ENCODE results near the gene PHACTR2. TPM values are rescaled to one million over a fixed set of nuclear protein-coding genes. Genes with fewer than 3 reads are reported as not detected.

Gene PHACTR2
- total RNA-seq, 1 donor from 2014 or later = 24.5 TPM

DNA sequence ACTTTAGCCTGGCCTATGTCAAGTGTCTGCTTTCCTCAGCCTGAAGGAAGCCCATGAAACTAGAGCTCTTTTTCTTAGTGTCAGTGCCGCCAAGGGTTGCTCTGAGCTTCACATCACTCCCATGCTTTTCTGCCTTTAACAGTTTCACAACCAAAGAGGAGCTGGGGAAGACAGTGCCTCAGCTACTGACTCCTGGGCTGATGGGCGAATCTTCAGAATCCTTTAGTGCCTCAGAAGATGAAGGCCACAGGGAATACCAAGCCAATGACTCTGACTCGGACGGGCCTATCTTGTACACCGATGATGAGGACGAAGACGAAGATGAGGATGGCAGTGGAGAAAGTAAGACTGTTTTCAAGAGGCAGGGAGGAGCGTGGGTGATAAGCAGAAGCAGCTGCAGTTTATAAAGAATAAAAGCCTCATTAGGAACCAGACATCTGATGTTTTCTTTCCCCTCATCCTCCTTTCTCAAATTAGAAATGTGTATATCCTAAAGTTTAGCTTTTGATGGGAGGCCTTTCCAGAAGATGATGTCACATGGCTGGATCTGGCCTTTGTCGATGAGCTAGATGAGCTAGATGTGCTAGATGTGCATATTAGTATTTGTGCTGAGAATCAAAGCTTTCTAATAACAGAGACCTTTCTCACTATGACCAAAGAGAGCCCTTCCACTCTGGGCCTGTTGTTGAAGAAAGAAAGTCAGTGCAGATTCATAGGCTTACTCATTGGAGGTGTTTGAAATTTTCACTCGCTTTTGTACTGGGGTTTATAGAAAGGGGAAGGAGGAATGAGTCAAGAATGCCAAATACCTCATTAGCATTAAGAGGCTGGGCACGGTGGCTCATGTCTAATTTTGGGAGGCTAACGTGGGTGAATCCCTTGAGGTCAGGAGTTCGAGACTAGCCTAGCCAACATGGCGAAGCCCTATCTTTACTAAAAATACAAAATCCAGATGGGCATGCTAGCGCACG lies 94.6 kb downstream of the PHACTR2 start:
- Histone ChIP-seq H3K27me3 (ENCODE audit: control insufficient read depth, insufficient read depth, low read length) (no peaks in the 10 kb centered on the region), H3K36me3 (ENCODE audit: control insufficient read depth, insufficient read depth, low read length) (peaks cover 3% of the 10 kb centered on the region), H3K4me3 (ENCODE audit: low read depth, low read length) (no peak overlapping the region)
- DNase-seq (ENCODE audit: low read depth) (no peak), FAIRE-seq (no peak)
- TF ChIP-seq CTCF (IDR thresholded peaks at IDR 0.05; ENCODE audit: insufficient read depth, low read length, severe bottlenecking) = no peak

GRCh38 chr6:143773506-143774150 lies 95.9 kb downstream of the PHACTR2 start:
- FAIRE-seq (no peak), DNase-seq (ENCODE audit: low read depth) (no peak)
- Histone ChIP-seq H3K27me3 (ENCODE audit: control insufficient read depth, insufficient read depth, low read length) (no peaks in the 10 kb centered on the region), H3K4me3 (ENCODE audit: low read depth, low read length) (no peak overlapping the region), H3K36me3 (ENCODE audit: control insufficient read depth, insufficient read depth, low read length) (peaks cover 2% of the 10 kb centered on the region)
- TF ChIP-seq CTCF (IDR thresholded peaks at IDR 0.05; ENCODE audit: insufficient read depth, low read length, severe bottlenecking) = no peak

GRCh38 chr6:143774347-143774746 lies 96.6 kb downstream of the PHACTR2 start:
- H3K4me3 ChIP-seq (ENCODE audit: low read depth, low read length) = no peak overlapping the region
- no peak for FAIRE-seq
- H3K27me3 ChIP-seq (ENCODE audit: control insufficient read depth, insufficient read depth, low read length) = no peaks in the 10 kb centered on the region
- peaks cover 2% of the 10 kb centered on the region for H3K36me3 ChIP-seq (ENCODE audit: control insufficient read depth, insufficient read depth, low read length)
- TF ChIP-seq CTCF (IDR thresholded peaks at IDR 0.05; ENCODE audit: insufficient read depth, low read length, severe bottlenecking) = no peak
- no peak for DNase-seq (ENCODE audit: low read depth)

DNA sequence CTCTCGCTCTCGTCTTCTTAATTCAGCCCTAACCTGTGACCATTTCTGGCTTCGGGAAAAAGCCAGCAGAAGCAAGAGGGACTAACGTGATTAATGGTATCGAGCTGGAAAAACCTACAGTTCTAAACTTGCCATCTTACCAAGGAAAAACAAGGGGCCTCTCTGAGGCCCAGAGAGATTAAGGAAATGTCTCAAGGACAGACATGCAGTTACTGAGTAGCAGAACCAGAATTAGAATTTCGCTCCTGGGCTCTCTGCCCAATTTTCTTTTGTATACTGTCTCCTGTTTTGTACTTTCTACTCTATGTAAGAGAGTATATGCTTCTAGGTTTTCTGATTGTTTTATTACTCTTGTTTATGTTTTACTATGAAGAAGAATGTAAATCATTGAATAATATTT lies 97.6 kb downstream of the PHACTR2 start:
- no peak for DNase-seq (ENCODE audit: low read depth)

GRCh38 chr6:143778926-143779325 lies 101.2 kb downstream of the PHACTR2 start:
- DNase-seq (ENCODE audit: low read depth) (no peak), FAIRE-seq (no peak)
- H3K36me3 ChIP-seq (ENCODE audit: control insufficient read depth, insufficient read depth, low read length) = peaks cover 2% of the 10 kb centered on the region
- TF ChIP-seq CTCF (IDR thresholded peaks at IDR 0.05; ENCODE audit: insufficient read depth, low read length, severe bottlenecking) = no peak
- H3K4me3 ChIP-seq (ENCODE audit: low read depth, low read length) = no peak overlapping the region
- H3K27me3 ChIP-seq (ENCODE audit: control insufficient read depth, insufficient read depth, low read length) = no peaks in the 10 kb centered on the region

More for the DNA sequence above, 97.6 kb downstream of the PHACTR2 start:
- peaks cover 2% of the 10 kb centered on the region for H3K36me3 ChIP-seq (ENCODE audit: control insufficient read depth, insufficient read depth, low read length)
- TF ChIP-seq CTCF (IDR thresholded peaks at IDR 0.05; ENCODE audit: insufficient read depth, low read length, severe bottlenecking) = no peak
- no peak overlapping the region for H3K4me3 ChIP-seq (ENCODE audit: low read depth, low read length)
- H3K27me3 ChIP-seq (ENCODE audit: control insufficient read depth, insufficient read depth, low read length) = no peaks in the 10 kb centered on the region
- FAIRE-seq = no peak
